Stimulated activated memory B cell treated with anti-CD40 and anti-IgM and Interleukin-4, amounts not matched to agents 10 μg/mL and 1 μg/mL and 100 μg/mL, for 72 hours (primary cell): ENCODE results near the gene NCBP3.
"Not testable (repeated sequence)": the region's sequence is repeated elsewhere in the genome, so short reads cannot be mapped to it uniquely, and the experiment has no call there.

Experiments used
- ATAC-seq: fragments of 150-1000 bp; cut with Tn5 transposase; 2 replicates; pipeline ENCODE4 v1.10.0; 2021
- H3K27ac Mint-ChIP-seq: one replicate; pipeline ENCODE4 v1.8.0; 2022; ENCODE audit warnings: mild to moderate bottlenecking, mixed read lengths
- H3K27me3 Mint-ChIP-seq: one replicate; pipeline ENCODE4 v1.8.0; 2022; ENCODE audit warnings: mixed read lengths
- H3K36me3 Mint-ChIP-seq: one replicate; pipeline ENCODE4 v1.8.0; 2022; ENCODE audit warnings: mixed read lengths
- H3K4me1 Mint-ChIP-seq: one replicate; pipeline ENCODE4 v1.8.0; 2022; ENCODE audit warnings: mixed read lengths
- H3K4me3 Mint-ChIP-seq: one replicate; pipeline ENCODE4 v1.8.0; 2022; ENCODE audit warnings: mild to moderate bottlenecking, moderate library complexity, mixed read lengths
- H3K9me3 Mint-ChIP-seq: one replicate; pipeline ENCODE4 v1.8.0; 2022; ENCODE audit warnings: mixed read lengths

The NCBP3 gene

GRCh38 chr17:3798273-3799180, 47.5 kb downstream of the NCBP3 start:
- no peaks in the 10 kb centered on the region for H3K27me3 Mint-ChIP-seq
- peak overlapping the region; percentile 75 for H3K4me3 Mint-ChIP-seq
- ATAC-seq = peak; percentile 71
- peaks cover 22% of the 10 kb centered on the region for H3K36me3 Mint-ChIP-seq
- H3K9me3 Mint-ChIP-seq = no peaks in the 10 kb centered on the region
- H3K27ac Mint-ChIP-seq = peak overlapping the region; percentile 99
- peaks cover 79% of the 10 kb centered on the region for H3K4me1 Mint-ChIP-seq

GRCh38 chr17:3796822-3797170, 49.2 kb downstream of the NCBP3 start:
- Mint-ChIP-seq H3K4me3 (peak overlapping the region; percentile 6), H3K27me3 (no peaks in the 10 kb centered on the region), H3K27ac (peak overlapping the region; percentile 99), H3K4me1 (peaks cover 69% of the 10 kb centered on the region), H3K36me3 (peaks cover 11% of the 10 kb centered on the region), H3K9me3 (no peaks in the 10 kb centered on the region)
- ATAC-seq = peak; percentile 66

DNA sequence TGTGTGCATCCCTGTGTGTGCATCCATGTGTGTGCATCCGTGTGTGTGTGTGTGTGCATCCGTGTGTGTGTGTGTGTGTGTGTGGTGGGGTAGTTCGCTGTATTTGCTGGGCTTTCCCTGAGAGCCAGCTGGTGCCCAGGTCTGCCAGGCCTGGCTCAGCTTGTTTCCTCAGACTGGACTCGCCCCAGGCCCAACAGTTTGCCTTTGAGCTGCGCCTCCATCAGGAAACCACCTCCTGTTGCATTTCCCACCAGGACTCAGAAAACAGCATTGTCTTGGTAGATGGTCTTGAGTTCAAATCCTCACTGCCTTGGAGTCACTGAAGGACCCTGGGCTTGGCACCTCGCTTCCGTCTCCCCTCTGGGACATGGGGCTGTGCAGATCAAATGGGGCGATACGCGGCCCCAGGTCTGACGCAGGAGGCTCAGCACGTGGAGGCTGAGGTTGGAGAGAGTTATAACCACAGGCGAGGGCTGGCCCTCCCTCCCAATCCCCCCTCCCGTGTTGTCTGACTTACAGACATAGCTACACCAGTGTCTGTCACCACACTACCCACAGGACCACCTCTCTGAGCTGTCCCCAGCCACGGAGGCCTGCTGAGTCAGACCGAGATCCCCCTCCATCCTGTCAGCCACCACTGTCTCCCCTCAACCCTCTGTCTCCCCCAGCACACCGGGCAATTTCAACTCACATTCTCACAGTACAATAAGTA, 49.8 kb downstream of the NCBP3 start:
- Mint-ChIP-seq H3K9me3 (no peaks in the 10 kb centered on the region), H3K27ac (peak overlapping the region; percentile 99), H3K4me3 (peak overlapping the region; percentile 6), H3K27me3 (no peaks in the 10 kb centered on the region), H3K36me3 (peaks cover 11% of the 10 kb centered on the region), H3K4me1 (peaks cover 74% of the 10 kb centered on the region)
- peak; percentile 87 for ATAC-seq

DNA sequence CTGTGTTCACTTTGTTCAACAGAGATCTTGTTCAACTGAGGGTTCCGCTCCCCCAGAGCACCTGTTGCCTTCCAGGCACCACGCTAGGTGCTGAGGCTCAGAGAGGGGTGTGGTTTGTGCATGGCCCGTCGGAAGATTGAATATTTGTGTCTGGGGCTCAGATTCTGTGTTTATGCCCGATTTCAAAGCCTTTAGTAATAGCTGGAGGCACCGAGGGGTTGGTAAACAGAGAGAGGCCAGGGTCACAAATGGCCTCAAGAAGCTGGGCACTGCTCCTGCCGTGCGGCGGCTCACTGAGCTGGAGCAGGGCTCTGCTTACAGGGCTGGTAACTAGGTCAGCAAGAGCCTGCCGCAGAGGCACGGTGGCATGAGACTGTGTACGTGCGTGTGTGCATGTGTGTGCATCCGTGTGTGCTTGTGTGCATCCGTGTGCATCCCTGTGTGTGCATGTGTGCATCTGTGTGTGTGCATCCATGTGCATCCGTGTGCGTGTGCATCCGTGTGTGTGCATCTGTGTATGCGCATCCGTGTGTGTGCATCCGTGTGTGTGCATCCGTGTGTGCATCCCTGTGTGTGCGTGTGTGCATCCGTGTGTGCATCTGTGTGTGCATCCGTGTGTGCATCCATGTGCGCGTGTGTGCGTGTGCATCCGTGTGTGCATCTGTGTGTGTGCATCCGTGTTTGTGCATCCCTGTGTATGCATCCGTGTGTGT, 50.5 kb downstream of the NCBP3 start:
- ATAC-seq = peak; percentile 35
- Mint-ChIP-seq H3K27me3 (no peaks in the 10 kb centered on the region), H3K36me3 (peaks cover 11% of the 10 kb centered on the region), H3K4me3 (peak overlapping the region; percentile 33), H3K27ac (peak overlapping the region; percentile 99), H3K9me3 (no peaks in the 10 kb centered on the region), H3K4me1 (peaks cover 69% of the 10 kb centered on the region)

GRCh38 chr17:3794557-3795389, 51.3 kb downstream of the NCBP3 start:
- H3K36me3 Mint-ChIP-seq = peaks cover 11% of the 10 kb centered on the region
- H3K4me3 Mint-ChIP-seq = peak overlapping the region; percentile 33
- no peaks in the 10 kb centered on the region for H3K9me3 Mint-ChIP-seq
- no peaks in the 10 kb centered on the region for H3K27me3 Mint-ChIP-seq
- peak; percentile 47 for ATAC-seq
- H3K4me1 Mint-ChIP-seq = peaks cover 61% of the 10 kb centered on the region
- peak overlapping the region; percentile 99 for H3K27ac Mint-ChIP-seq

- not testable (repeated sequence) for H3K27me3 Mint-ChIP-seq, H3K9me3 Mint-ChIP-seq, H3K4me3 Mint-ChIP-seq, ATAC-seq
- Mint-ChIP-seq H3K36me3 (peaks cover 11% of the 10 kb centered on the region), H3K4me1 (peaks cover 55% of the 10 kb centered on the region), H3K27ac (peak overlapping the region; percentile 99)
Measured at GRCh38 chr17:3794152-3794551, 51.9 kb downstream of the NCBP3 start.

DNA sequence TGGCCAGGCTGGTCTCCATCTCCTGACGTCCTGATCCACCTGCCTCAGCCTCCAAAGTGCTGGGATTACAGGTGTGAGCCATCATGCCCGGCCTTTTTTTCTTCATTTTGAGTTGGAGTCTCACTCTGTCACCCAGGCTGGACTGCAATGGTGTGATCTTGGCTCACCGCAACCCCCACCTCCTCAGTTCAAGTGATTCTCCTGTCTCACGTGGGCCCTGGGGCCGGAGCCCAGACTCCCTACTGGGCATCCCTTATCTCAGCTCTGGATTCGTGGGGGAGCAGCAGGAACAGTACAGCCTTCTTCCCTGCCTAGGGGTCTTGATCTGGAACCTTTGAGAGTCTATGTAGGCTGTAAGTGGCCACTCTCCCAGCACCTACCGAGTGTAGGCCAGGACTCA, 52.8 kb downstream of the NCBP3 start:
- not testable (repeated sequence) for H3K27me3 Mint-ChIP-seq, H3K9me3 Mint-ChIP-seq, ATAC-seq, H3K36me3 Mint-ChIP-seq, H3K4me3 Mint-ChIP-seq
- peaks cover 46% of the 10 kb centered on the region for H3K4me1 Mint-ChIP-seq
- peak overlapping the region; percentile 99 for H3K27ac Mint-ChIP-seq

GRCh38 chr17:3792481-3792880, 53.6 kb downstream of the NCBP3 start:
- Mint-ChIP-seq H3K4me1 (peaks cover 38% of the 10 kb centered on the region), H3K27me3 (no peaks in the 10 kb centered on the region), H3K27ac (peak overlapping the region; percentile 99), H3K4me3 (no peak overlapping the region), H3K36me3 (no peaks in the 10 kb centered on the region), H3K9me3 (no peaks in the 10 kb centered on the region)
- no peak for ATAC-seq

GRCh38 chr17:3788200-3788599, 57.8 kb downstream of the NCBP3 start:
- Mint-ChIP-seq H3K27me3 (no peaks in the 10 kb centered on the region), H3K4me3 (no peak overlapping the region), H3K9me3 (no peaks in the 10 kb centered on the region), H3K27ac (no peak overlapping the region), H3K36me3 (no peaks in the 10 kb centered on the region), H3K4me1 (peaks cover 6% of the 10 kb centered on the region)
- no peak for ATAC-seq

- not testable (repeated sequence) for H3K4me3 Mint-ChIP-seq, H3K36me3 Mint-ChIP-seq, H3K27ac Mint-ChIP-seq, H3K4me1 Mint-ChIP-seq, ATAC-seq, H3K9me3 Mint-ChIP-seq, H3K27me3 Mint-ChIP-seq
Measured at GRCh38 chr17:3785323-3785722, 60.7 kb downstream of the NCBP3 start.

GRCh38 chr17:3782751-3783150, 63.3 kb downstream of the NCBP3 start:
- Mint-ChIP-seq H3K4me3 (no peak overlapping the region), H3K27me3 (no peaks in the 10 kb centered on the region), H3K36me3 (no peaks in the 10 kb centered on the region), H3K27ac (no peak overlapping the region), H3K9me3 (no peaks in the 10 kb centered on the region), H3K4me1 (no peaks in the 10 kb centered on the region)
- no peak for ATAC-seq

- H3K4me3 Mint-ChIP-seq = no peak overlapping the region
- H3K4me1 Mint-ChIP-seq = no peaks in the 10 kb centered on the region
- ATAC-seq = no peak
- no peaks in the 10 kb centered on the region for H3K27me3 Mint-ChIP-seq
- H3K27ac Mint-ChIP-seq = no peak overlapping the region
- no peaks in the 10 kb centered on the region for H3K9me3 Mint-ChIP-seq
- H3K36me3 Mint-ChIP-seq = no peaks in the 10 kb centered on the region
Measured at GRCh38 chr17:3780986-3781385, 65.1 kb downstream of the NCBP3 start.

- Mint-ChIP-seq H3K36me3 (no peaks in the 10 kb centered on the region), H3K27me3 (no peaks in the 10 kb centered on the region), H3K27ac (peak overlapping the region; percentile 20), H3K9me3 (no peaks in the 10 kb centered on the region), H3K4me1 (peaks cover 3% of the 10 kb centered on the region), H3K4me3 (no peak overlapping the region)
- no peak for ATAC-seq
Measured at GRCh38 chr17:3777366-3778120, 68.5 kb downstream of the NCBP3 start.

GRCh38 chr17:3773966-3774365, 72.1 kb downstream of the NCBP3 start:
- peaks cover 22% of the 10 kb centered on the region for H3K4me1 Mint-ChIP-seq
- ATAC-seq = no peak
- H3K27ac Mint-ChIP-seq = no peak overlapping the region
- H3K27me3 Mint-ChIP-seq = no peaks in the 10 kb centered on the region
- no peak overlapping the region for H3K4me3 Mint-ChIP-seq
- H3K36me3 Mint-ChIP-seq = no peaks in the 10 kb centered on the region
- H3K9me3 Mint-ChIP-seq = no peaks in the 10 kb centered on the region
